ENCODE data around the gene PRICKLE2.
"Not testable (repeated sequence)": the region's sequence is repeated elsewhere in the genome, so short reads cannot be mapped to it uniquely, and the experiment has no call there.

PRICKLE2 gene

DNA sequence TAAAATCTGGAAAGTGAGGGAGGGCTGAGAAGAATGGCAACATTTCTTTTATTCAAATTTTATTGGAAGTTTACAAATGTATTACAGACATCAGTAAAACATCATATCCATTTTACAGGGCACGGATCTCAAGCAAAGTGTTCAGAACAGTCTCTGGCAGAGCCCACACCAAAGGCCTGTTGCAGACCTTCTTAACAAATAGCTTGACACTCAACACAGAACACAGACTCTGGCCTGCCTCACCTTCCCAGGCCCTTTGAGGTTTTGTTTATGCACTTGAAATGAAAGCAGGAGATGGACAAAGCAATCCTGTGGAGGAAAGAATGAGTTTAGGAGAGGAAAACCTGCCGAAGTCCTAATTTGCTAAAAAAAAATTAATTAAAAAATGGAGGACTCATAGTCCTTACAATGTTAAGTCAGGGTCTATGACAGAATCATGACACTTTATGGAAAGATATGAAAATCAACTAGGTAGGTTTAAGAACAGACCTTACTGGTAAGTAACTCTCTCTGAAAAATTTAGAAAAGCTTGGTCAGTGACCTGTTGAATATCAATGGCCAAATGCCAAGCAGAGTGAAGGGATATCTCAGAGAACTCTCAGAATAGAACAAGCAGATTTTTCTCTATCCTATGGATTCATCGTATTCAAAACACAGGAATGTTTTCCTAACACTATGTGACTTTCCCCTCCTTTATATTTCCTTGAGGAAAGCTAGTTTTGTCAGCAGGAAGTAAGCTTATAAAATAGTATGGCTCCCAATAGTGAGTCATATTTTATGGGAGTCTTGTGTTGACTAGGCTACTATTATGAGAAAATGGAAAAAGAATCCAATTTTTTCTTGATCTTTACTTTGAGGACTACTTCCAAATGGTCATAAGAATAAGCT, 131.2 kb downstream of the PRICKLE2 start:
- no peak for DNase-seq

DNA sequence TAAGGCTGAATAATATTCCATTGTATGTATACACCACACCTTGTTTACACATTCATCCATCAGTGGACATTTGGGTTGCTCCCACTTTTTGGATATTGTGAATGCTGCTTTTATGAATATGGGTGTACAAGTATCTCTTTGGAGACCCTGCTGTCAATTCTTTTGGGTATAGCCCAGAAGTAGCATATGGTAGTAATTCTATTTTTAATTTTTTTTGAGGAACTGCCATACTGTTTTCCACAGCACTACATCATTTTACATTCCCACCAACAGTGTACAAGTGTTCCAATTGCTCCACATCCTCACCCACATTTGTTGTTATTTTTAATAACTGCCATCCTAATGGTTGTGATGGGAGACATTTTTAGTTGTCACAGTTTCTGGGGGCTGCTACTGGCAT, 132.1 kb downstream of the PRICKLE2 start:
- DNase-seq, result no peak

DNA sequence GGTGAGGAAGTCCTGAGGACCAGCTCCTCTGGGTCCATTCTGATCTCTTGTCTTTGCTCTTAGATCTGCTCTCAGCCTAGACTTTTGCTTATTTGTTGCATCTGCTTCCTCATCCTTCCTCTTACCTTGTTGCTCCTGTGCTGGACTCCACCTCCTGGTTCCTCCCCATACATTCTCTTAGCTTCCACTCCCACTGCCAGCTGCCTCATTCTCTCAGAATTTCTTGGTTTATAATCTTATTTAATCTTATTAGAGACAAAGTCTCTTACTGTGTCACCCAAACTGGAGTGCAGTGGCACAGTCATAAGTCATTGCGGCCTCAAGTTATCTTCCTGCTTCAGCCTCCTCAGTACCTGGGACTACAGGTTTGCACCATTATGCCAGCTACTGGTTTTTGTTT, 133.8 kb downstream of the PRICKLE2 start:
- no peak for DNase-seq

DNA sequence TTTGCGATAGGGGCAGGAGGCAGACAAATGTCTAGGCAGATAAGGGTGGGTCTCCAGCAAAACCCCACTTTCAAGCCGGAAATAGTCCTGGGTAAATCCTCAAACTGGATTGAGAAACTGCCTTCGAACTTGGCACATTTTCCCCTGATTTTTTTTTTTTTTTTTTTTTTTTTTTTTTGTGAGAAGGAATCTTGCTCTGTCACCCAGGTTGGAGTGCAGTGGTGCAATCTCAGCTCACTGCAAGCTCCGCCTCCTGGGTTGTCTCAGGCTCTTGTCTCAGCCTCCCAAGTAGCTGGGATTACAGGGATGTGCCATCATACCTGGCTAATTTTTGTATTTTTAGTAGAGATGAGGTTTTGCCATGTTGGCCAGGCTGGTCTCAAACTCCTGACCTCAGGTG, 135.9 kb downstream of the PRICKLE2 start:
- DNase-seq, result not testable (repeated sequence)

DNA sequence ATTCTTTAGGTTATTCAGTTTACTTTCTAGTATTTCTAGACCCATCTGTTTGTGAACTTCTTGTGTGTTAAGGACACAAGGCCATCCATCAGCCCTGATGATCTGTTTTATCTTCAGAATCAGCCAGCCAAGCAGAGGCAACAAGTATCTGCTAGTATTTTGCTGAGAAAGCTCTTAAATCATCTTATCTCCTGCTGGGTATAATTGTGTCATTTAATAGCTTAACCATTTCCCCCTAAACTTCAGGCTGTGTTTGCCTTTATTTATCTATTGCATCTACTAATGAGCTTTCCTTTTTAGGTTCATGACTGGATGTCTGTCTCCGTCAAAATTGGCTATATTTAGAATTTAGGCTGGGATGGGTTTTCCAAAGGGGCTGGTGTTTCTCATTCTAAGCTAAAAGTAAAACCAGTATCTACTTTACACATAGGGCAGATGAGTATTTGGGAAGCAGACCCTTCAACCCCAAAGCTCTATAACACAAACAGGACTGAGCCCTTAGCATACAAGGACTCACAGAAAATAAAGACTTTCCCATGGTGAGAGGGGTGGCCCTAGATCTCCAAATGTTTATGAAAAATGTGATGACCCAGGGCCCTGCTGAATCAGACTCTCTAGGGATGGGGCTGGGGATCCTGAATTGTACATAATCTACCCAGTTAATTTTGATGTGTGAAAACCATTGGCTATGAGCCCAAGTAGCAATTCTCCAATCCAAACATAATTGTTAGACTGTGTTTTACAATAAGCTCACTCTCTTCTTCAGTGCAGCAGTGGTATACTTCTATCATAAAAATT, 136.7 kb downstream of the PRICKLE2 start:
- DNase-seq, result no peak

DNA sequence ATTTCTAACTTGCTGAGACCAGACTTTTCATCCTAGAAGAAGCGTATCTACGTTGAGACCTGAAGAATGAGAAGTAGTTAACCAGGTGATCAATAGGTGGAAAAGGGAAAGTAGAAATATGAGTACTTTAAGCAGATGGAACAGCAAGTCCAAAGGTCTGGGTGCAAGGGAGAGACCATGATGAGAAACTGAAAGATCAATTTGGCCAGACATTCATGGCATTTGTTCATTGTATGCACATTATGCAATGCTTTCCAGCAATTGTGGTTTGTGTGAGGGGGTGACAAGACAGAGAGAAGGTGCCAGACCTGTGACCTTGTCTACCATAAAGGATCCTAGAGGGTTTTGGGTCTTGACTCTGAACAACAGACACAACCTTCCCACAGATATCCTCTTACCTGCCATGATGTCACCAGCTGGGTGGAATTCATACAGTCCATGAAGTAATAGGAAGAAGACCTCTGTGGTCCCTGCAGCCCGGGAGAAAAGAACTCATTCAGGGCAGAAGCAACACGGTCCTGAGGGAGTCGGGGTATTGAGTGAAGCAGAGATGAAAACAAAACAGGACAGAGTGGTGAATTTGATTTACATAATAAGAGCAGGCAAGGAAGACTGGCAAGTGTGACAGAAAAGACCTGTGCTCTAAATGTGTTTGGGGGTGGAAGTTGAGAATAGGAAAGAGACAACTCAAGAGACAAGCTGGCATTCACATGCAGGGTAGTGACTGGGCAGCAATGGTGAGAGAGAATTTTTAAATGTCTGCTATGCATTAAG, 138.6 kb downstream of the PRICKLE2 start:
- no peak for DNase-seq

DNA sequence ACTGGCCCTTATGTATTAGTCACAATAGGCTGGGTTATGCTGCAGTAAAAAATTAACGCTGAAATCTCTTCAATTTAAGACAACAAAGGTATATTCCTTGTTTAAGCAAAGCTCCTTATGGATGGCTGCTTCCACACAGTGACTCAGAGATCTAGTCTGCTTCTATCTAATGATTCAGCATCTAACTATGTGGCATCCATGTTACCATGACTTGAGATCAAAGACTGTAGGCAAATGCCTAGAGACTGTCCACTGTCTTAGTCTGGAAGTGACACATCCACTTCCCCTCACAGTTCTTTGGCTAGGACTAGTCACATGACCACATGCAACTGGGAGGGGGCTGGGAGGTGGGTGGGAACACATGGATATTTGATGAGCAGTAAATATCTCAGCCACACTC, 140.6 kb downstream of the PRICKLE2 start:
- DNase-seq, result no peak

DNA sequence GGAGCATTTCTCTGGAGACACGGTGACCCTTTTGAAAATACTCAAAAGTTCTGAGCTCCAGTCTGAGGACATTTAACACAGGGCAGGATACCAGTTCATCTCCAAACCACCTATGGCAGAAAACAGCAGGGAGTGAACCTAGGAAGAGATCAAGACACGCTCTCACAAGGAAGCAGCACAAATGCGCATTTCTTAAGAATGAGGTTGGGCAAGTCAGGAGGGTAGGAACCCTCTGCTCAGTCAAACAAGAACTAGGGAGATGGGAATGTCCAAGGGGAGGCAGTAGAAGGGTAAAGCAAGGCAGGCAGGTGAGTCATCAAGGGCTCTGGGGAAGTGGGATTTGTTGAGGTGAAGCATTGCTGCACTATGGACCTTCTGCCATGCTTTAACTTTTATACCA, 141.7 kb downstream of the PRICKLE2 start:
- DNase-seq, result no peak

DNA sequence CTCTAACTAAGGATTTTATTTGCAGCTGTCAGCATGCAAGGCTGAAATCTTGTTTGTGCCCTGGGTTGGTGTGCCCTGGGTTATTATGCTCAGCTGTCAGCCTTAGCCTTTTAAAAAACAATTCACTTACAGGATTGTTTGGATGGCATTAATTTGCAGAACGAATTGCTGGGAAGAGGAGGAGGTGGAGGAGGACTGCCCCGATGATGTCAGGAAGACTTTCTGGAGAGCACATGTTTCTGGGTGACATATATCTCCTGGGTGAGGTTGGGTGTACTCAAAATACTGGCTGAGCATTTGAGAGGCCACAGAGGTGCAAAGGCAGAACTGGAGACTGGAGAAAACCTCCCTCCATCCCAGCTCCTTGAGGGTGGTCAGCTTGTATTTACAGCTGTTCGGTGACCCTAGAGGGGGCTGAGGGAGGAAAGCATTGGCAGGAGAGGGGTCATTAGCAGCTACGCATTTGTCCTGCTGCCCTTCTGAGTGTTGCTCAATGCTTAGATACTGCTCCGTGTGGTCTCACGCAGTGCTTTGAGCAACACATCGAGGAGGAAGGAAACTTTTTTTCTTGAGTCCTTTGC, 142.2 kb downstream of the PRICKLE2 start:
- DNase-seq, result no peak

DNA sequence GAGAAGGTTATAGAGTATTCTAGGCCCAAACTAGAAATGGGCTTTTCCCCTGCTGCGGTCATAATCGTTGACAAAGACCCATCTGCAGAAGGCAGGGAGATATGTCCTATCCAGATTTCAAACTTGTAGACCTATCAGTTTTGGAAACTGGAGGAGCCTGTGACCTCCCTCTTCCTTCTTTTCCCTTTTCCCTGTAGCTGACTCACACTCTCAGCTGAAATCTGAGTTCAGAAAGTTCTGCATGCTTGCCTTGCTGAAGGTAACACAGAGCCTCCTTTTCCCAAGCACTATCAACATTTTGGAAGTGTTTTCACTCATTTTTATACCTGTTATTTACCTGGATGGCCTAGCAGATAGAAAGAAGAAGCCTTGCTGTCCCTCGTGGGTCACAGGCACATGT, 142.9 kb downstream of the PRICKLE2 start:
- no peak for DNase-seq

DNA sequence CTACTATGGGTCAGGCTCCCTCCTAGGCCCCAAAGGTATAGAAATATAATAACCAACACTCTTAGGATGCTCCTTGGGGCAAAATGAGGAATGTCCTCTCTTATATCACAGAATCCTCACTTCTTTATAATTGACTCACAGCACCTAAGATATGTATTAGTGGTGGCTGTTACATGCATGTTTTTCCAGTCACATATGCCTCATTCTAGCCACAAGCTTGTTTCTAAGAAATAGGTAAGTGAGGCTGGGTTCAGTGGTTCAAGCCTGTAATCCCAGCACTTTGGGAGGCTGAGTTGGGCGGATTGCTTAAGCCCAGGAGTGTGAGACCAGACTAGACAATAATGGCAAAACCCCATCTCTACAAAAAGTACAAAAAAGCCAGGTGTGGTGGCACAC, 144.0 kb downstream of the PRICKLE2 start:
- DNase-seq, result no peak

DNA sequence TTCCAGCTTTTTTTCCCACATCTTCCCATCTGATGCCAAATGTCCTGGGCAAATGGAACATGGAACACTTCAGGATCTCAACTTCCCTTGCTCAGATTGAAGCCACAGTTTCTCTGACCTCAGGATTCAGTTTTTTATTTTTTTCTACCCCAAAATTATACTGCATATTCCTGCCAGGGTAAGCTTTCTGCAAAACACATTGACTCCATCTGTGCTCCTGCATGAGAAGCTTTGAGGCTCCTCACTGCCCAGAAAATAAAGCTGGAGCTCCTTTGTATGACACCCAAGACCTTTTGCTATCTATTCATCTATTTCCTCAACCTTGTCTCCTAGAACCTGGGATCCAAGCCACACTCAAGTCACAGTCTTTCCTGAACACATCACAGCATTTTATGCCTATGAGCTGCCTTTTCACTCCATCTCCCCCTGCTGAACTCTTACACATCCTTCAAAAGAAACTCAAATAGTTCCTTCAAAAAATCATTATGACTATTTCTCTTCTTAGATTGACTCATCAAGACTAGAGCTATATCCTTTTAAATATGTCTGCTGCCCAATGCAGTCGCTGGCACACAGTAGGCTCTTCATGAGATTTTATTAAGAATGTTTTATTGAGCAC, 144.5 kb downstream of the PRICKLE2 start:
- DNase-seq, result no peak

DNA sequence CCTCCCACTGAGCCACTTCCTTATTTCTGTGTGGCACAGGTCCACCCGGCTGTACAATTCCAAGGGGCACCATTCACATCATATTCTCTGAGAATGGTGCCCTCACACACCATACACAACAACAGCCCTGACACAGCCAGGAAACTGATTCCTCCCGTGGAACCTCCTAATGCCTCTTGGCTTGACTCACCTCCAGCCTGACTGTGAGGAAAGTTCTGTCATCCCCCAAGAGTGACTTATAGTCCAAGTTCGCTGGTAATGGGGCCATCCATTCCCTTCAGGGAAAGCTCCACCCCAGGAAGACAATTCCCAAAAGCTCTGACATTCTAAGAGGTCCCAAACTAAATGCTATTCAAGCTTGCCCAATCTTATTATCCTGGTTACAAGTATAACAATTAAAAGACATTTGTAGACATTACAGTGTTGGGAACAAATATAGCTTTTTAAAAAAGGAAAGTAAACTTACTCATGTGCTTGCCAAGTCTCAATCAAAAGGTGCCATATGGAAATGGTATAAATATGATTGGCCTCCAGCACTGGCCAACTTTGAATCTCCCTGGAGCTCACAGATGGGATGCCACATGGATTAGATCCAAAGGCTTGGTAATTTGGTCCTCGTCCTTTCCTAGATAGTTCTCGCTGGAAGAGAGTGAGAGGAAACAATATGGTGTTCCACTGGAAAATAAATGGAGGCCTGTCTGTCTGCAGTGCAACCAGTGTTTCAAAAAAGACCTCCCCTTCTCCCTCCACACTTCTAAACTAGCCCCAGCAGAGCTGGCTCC, 145.7 kb downstream of the PRICKLE2 start:
- no peak for DNase-seq

DNA sequence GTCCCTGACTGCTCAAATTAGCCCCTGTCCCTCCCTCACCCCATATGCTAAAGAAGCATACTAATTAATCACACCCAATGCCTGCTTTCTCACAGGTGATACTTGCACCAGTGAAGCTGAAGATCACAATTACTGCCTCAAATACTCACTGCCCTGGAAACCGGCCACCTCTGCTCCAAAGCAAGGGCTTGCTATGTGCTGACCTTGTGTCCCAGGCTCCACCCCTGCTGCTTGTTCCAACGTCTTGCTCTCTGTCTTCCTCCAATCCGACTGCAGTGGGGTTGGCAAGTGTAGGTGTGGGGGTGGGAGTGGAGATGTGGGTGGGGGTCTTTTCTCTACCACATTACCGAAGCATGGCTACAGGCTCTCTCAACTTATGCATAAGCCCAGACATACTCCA, 146.3 kb downstream of the PRICKLE2 start:
- DNase-seq, result no peak

DNA sequence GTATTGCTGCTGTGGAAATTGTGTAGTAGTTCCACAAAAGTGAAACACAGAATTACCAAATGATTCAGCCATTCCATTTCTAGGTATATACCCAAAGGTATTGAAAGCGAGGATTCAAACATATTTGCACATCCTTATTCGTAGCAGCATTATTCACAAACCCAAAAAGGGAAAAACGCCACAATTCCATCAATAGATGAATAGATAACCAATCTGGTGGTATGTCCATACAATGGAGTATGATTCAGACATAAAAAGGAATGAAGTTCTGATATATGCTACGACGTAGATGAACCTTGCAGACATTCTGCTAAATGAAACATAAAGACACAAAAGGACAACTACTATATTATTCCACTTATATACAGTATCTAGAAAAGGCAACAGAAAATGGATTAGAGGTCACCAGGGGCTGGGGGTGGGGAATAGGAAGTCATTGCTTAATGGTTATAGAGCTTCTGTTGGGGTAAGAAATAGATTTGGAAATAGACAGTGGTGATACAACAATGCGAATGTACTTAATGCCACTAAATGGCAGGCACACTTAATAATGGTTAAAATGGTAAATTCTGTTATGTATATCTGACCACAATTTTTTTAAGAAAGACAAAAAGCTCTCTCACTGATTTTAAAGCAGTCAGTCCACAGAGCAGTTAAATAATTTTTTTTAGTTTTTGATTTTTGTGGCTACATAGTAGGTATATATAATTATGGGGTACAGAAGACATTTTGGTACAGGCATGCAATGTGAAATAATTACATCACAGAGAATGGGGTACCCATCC, 150.2 kb downstream of the PRICKLE2 start:
- DNase-seq, result no peak

DNA sequence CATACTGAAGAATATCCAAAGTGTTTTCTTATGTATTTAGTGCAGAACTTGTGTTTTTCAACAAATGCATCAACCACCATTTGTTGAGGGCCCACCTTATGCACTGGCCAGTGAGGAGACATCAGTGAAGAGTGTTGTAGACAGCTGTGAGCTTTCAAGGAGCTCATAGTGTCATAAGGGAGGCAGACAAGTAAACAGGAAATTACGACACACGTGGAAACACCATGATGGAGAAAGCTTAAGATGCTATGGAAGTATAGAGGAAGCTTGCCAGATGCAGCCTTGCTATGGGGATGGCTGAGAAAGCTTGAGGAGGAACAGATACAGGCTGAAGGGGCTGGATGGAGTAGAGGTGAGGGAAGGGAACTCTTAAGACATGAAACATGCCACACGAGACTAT, 151.2 kb downstream of the PRICKLE2 start:
- no peak for DNase-seq

DNA sequence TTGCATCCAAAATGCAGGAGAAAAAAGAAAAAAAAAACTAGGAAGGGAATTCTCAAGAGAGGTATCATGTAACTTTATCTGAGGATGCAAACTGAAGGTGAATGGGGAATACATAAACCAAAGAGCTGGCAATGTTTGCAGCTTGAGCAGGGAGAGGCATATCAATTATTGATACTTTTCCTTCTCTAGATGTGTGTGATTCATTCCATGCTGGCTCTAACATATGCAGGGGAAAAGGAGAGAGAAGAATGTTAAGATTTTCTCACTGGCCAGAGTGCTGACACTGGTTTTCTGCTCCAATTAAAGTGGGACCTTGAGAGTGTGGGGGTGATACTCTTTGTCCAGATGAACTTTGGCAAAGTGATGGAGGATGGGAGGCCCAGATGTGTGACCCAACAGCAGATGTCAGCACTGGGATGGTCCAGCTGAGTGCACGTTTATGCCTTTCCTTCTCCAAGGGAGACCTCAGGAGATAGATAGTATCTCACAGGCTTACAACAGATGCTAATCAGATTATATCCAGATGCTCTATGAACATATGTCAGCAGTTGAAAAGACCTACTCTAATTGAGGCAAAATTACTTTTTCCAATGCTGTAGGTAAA, 152.0 kb downstream of the PRICKLE2 start:
- DNase-seq, result no peak

DNA sequence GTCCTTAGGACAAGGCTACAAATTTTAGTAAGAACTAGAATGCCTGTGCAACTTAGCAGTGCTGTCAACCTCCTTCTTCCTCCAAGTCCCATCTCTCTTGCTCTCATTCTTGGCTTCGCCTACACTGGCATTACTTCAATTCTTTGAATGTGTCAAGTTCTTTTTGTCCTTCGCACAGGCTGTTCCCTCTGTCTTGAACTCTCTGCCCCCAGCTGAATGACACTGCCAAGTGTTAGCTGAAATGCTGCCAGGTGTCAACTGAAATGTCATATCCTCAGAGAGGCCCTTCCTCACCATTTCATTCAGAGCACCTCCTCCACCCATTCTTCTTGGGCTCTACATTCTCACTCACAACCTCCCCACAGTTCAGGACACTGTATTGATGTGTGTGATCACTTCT, 153.1 kb downstream of the PRICKLE2 start:
- no peak for DNase-seq

DNA sequence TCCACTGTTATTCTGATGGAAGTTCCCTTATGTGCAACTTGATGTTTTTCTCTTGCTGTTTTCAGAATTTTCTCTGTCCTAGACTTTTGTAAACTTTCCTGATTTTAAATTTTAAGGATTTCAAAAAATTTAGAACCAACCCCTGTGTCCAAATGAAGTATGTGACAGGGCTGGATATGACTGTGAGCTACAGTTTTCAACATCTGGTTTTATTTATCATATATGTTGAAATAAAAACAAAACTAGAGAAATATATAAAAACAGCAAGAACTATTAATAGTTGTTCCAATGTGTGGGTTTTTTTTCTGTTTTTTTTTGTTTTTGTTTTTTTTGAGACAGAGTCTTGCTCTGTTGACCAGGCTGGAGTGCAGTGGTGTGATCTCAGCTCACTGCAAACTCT, 154.6 kb downstream of the PRICKLE2 start:
- DNase-seq, result no peak
